Breast epithelium (tissue), 4 donors: ENCODE data around the gene MPI. TPM values are rescaled to one million over a fixed set of nuclear protein-coding genes. Genes with fewer than 3 reads are reported as not detected.

Source experiments
- DNase-seq, 2 donors: peaks; one replicate each; pipeline ENCODE4 v3.0.0-alpha.2; 2019; ENCODE audit warnings: low spot score in 2 of 2
- H3K27ac ChIP-seq, 2 donors: fragments of 200-600 bp; sonication (generic) in 1 of 2; one replicate each; pipeline ENCODE4 v1.5.1; 2016 to 2019; ENCODE audit warnings: mild to moderate bottlenecking in 1 of 2
- H3K27me3 ChIP-seq, 2 donors: fragments of 200-600 bp; sonication (generic) in 1 of 2; one replicate each; pipeline versions ENCODE4 v1.5.1 to v1.6.0; 2017 to 2019; ENCODE audit warnings: control low read depth in 1 of 2, mild to moderate bottlenecking in 1 of 2
- H3K36me3 ChIP-seq: fragments of 200-600 bp; one replicate; pipeline ENCODE4 v1.5.1; 2019
- H3K4me1 ChIP-seq, 2 donors: fragments of 200-600 bp; sonication (generic); one replicate each; pipeline ENCODE4 v1.5.1; 2016 to 2019; ENCODE audit warnings: control low read depth in 1 of 2
- H3K4me3 ChIP-seq, 3 donors: fragments of 200-600 bp; sonication (generic); 1 replicate in 2 of 3; 2 replicates in 1 of 3; pipeline ENCODE4 v1.5.1; 2016 to 2019; ENCODE audit warnings: mild to moderate bottlenecking in 3 of 3, moderate library complexity in 2 of 3
- H3K9me3 ChIP-seq, 2 donors: fragments of 200-600 bp; sonication (generic) in 1 of 2; one replicate each; pipeline ENCODE4 v1.5.1; 2016 to 2019; ENCODE audit warnings: control low read depth in 1 of 2
- CTCF ChIP-seq, 3 donors: fragments of 450-650 bp; IDR thresholded peaks; one replicate each; pipeline ENCODE4 v1.5.1; 2016 to 2017; ENCODE audit warnings: antibody characterized with exemption in 3 of 3, mild to moderate bottlenecking in 3 of 3, moderate library complexity in 3 of 3
- POLR2A ChIP-seq: fragments of 450-650 bp; IDR thresholded peaks from one replicate; pipeline ENCODE4 v1.6.1; 2016; ENCODE audit warnings: antibody characterized with exemption, mild to moderate bottlenecking, moderate library complexity
- POLR2AphosphoS5 ChIP-seq, 3 donors: sonication (generic); formaldehyde crosslinking; IDR thresholded peaks; one replicate each; pipeline ENCODE4 v1.6.1; 2017; ENCODE audit warnings: antibody characterized with exemption in 3 of 3
- intact Hi-C: fragments of 100-400 bp; cut with DNase I; formaldehyde crosslinking; loops from one replicate; pipeline ENCODE4 v1.15.1; 2023; ENCODE audit warnings: low total_unique reads
- total RNA-seq, 3 donors: library from RNA; depleted of rRNA; stranded (reverse); fragments of >200 nt; gene quantifications; one replicate each; pipeline ENCODE4 v1.1.0, GENCODE V29; 2016

MPI gene
- total RNA-seq, 3 donors from 2014 or later = 42.7 to 70.1 (median 48.3) TPM

GRCh38 chr15:74864296-74864695 is 25.5 kb upstream of the MPI start:
- Histone ChIP-seq H3K36me3 (no peaks in the 10 kb centered on the region), H3K27ac (peak overlapping the region in 1 of 2 donors; percentile 7), H3K27me3 (no peaks in the 10 kb centered on the region), H3K9me3 (no peaks in the 10 kb centered on the region), H3K4me1 (peaks cover 0 to 9% of the 10 kb centered on the region in 2 donors), H3K4me3 (no peak overlapping the region)
- no peak for DNase-seq
- TF ChIP-seq CTCF (IDR thresholded peaks at IDR 0.05) (no peak), POLR2AphosphoS5 (IDR thresholded peaks at IDR 0.05) (no peak), POLR2A (no peak)
- intact Hi-C loops = no loop called here

DNA sequence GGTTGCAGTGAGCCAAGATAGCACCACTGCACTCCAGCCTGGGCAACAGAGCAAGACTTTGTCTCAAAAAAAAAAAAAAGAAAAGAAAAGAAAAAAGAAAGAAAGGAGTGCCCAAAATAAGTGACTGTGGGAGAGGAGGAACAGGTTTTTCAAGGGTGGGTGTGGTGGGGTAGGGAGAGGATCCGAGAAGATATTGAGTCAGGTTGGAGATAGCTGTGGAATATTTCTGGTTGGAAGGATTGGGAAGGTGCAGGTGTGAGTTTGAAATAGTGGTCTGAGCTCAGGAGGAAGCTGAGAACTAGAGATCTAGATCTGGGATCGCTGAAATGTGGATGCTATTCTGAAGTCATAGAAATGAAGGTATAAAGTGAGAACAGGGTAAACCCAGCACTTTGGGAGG is 24.5 kb upstream of the MPI start:
- H3K4me1 ChIP-seq = peaks cover 0 to 18% of the 10 kb centered on the region in 2 donors
- H3K27me3 ChIP-seq = no peaks in the 10 kb centered on the region
- H3K36me3 ChIP-seq = no peaks in the 10 kb centered on the region
- no peaks in the 10 kb centered on the region for H3K9me3 ChIP-seq
- TF ChIP-seq POLR2AphosphoS5 (IDR thresholded peaks at IDR 0.05) (no peak), POLR2A (no peak), CTCF (IDR thresholded peaks at IDR 0.05) (no peak)
- DNase-seq = no peak
- H3K4me3 ChIP-seq = no peak overlapping the region
- intact Hi-C loops = no loop called here
- H3K27ac ChIP-seq = no peak overlapping the region

- peak overlapping the region in 1 of 2 donors; percentile 50 for H3K27ac ChIP-seq
- H3K4me1 ChIP-seq = peaks cover 0 to 26% of the 10 kb centered on the region in 2 donors
- no peaks in the 10 kb centered on the region for H3K36me3 ChIP-seq
- TF ChIP-seq POLR2AphosphoS5 (IDR thresholded peaks at IDR 0.05) (no peak), CTCF (IDR thresholded peaks at IDR 0.05) (no peak), POLR2A (no peak)
- H3K27me3 ChIP-seq = no peaks in the 10 kb centered on the region
- no peak for DNase-seq
- intact Hi-C loops = no loop called here
- no peak overlapping the region for H3K4me3 ChIP-seq
- H3K9me3 ChIP-seq = no peaks in the 10 kb centered on the region
Measured at GRCh38 chr15:74866090-74866489, 23.8 kb upstream of the MPI start.

- Histone ChIP-seq H3K36me3 (no peaks in the 10 kb centered on the region), H3K27me3 (no peaks in the 10 kb centered on the region), H3K4me3 (no peak overlapping the region), H3K9me3 (no peaks in the 10 kb centered on the region), H3K4me1 (peaks cover 0 to 38% of the 10 kb centered on the region in 2 donors), H3K27ac (peak overlapping the region; percentile 61 to 79)
- DNase-seq = no peak
- intact Hi-C loops = no loop called here
- TF ChIP-seq POLR2AphosphoS5 (IDR thresholded peaks at IDR 0.05) (no peak), CTCF (IDR thresholded peaks at IDR 0.05) (no peak), POLR2A (no peak)
Measured at GRCh38 chr15:74867466-74868038, 22.3 kb upstream of the MPI start.

DNA sequence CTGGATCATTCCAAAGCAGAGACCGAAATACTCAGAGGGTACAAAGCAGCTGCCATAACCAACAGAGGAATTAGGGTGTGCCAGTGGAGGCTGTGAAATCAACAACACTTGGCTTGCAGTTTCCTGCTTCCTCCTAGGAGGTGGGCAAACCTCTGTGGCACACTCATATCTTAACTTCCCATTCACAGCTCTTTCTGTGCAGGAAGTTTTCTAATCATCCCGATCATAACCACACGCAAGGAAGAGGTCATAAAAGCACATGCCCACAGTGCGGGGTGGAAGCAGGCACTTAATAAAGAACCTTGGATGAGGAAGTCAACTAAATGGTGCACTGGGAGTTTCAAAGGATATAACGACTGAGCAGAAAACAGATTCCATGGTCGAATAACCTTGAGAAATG is 21.8 kb upstream of the MPI start:
- Histone ChIP-seq H3K9me3 (no peaks in the 10 kb centered on the region), H3K4me1 (peaks cover 0 to 38% of the 10 kb centered on the region in 2 donors), H3K4me3 (no peak overlapping the region), H3K36me3 (no peaks in the 10 kb centered on the region), H3K27ac (peak overlapping the region; percentile 61 to 79), H3K27me3 (no peaks in the 10 kb centered on the region)
- DNase-seq = peak in 1 of 2 donors; percentile 18
- intact Hi-C loops = no loop called here
- TF ChIP-seq POLR2AphosphoS5 (IDR thresholded peaks at IDR 0.05) = no peak
- no peak for TF ChIP-seq POLR2A
- TF ChIP-seq CTCF (IDR thresholded peaks at IDR 0.05) = no peak
